GM19099 (cell line): ENCODE data around the gene COL4A1.

ENCODE experiments used
- POLR2A ChIP-seq: IDR thresholded peaks from 3 replicates; pipeline ENCODE4 v1.6.1; 2011; ENCODE audit warnings: low read depth; ENCODE audit not compliant: insufficient read length; ENCODE audit errors: extremely low read depth

COL4A1 gene

DNA sequence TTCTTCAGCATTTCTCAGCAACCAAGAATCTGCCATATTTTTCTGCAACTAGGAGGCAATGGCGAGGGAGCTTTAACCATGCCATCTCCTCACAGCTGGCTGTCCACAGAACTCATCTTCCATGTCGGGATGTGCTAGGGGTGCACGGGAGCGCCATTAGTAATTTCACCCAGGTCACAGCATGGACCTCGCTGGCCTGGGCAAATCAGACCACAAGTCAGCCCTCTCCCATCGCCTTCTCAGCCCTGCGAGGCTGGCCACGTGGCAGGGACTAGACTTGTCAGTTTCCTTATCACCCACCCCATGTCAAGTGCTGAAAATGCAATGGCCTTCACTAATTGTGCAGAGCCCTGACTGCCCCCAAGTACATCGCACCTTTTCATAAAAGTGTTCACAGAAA lies 15.7 kb downstream of the COL4A1 start:
- no peak for TF ChIP-seq POLR2A

DNA sequence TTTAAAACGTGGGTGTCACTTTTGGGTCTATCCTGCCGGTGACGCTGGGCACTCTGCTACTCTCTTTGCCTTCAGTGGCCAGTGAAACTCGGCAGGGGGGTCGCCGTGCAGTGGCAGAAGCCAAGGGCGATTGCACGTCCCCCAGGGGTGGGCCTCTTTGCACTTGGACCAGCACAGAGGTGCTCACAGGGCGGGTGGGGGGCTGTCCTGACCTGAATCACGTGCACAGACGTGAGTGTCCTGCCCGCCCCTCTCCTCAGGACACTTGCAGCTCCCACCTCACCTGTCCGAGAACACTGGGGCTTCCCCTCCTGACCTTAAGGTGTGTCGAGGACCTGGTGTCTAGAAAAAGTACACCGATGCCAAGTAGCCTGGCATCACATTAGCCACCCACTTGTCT lies 16.1 kb downstream of the COL4A1 start:
- no peak for TF ChIP-seq POLR2A

DNA sequence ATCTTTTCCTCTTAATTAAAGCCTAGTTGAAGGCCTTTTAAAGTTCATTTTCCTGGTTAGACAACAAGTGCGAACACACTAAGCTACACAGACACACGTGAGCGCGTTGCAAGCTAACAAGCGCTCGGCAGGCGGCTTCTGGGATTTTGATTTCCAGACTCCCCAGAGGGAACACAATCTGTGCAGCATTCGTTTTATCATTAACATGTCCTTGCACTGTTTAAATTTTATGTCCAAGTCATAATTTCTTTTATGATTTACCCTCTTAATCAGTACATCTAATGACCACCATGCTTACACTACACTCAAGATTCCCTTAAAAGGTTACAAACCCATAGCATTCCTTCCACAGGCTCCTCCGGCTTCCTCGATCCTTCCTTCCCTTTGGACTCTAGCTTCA lies 16.8 kb downstream of the COL4A1 start:
- TF ChIP-seq POLR2A, result no peak

DNA sequence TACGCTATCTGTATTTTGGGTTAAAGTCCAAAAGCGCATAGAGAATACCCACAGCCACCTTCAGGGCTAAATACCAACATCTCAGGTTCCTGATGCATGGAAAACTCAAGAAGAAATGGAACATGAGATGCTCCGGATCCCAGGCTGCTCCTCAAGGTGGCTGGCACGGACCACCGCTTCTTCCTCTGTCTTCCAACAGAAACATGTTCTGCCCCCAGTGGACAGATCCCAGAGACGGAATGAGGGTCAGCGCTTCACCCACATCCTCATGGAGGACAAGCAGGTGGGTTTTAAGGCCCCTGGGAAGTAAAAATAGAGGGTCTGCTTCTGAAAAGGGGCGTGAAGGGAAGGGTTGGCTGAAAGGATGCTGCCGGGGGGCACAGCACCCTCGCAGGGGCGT lies 17.3 kb downstream of the COL4A1 start:
- no peak for TF ChIP-seq POLR2A

- TF ChIP-seq POLR2A, result no peak
These were observed 17.8 kb downstream of the COL4A1 start for GRCh38 chr13:110289174-110289573.

GRCh38 chr13:110286833-110287819 lies 19.8 kb downstream of the COL4A1 start:
- TF ChIP-seq POLR2A, result no peak

GRCh38 chr13:110285991-110286832 lies 20.7 kb downstream of the COL4A1 start:
- TF ChIP-seq POLR2A, result no peak

- TF ChIP-seq POLR2A, result no peak
These were observed 22.0 kb downstream of the COL4A1 start for GRCh38 chr13:110284779-110285484.

DNA sequence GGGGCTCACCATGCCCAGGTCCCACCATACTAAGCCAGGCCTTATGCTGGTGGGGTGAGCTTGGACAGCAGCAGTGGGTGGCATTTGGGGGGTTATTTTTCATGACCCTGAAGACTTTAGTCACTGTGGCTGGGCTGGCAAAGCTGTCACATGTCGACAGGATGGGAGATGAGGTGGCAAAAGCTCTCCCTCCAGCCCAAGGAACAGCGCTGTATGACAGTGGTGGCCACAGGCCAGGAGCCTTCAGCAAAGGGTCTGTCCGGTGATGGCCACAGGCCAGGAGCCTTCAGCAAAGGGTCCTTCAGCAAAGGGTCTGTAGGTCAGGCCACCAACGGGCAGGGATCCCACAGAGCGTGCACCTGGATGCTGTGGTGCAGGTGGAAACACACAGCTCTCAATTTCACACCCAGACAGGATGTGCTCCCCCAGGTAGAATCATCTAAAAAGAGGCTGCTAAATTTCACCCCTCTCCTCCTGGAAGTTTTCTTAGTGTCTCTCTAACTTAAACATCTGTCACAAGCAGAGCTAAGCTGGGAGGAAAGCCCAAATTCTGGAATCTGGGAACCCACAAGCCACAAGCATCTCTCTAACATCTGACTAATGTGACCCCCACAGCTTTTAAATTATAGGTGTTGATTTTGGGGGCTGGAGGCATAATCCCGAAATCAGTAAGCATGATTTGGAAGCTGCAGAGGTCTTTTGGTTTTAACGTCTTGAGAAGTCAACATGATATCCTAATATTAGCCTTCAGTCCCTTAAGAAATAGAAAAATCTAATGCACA lies 23.0 kb downstream of the COL4A1 start:
- no peak for TF ChIP-seq POLR2A

DNA sequence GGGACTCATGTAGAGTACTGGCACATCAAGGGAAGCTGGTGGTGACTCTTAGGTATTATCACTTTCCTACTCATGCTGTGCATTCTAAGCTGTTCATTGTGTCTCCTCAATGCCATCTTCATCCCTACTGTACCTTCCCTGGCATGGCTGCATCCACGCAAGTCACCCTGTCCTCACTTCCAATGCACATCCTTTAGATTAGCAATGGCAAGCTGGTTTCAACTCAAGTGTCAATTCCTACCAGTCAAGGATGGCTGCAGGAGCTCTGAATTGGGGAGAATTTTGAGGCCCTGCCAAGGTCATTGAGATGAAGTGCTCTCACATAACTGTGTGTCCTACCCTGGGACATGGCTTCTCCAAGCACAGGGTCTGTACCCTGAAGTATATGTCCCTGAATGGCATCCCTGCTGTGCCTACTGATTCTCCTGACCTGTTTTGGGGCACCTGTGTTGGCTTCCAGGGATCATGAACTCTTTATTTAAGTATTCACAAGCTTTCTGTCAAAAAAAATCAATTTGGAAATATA lies 24.6 kb downstream of the COL4A1 start:
- no peak for TF ChIP-seq POLR2A

DNA sequence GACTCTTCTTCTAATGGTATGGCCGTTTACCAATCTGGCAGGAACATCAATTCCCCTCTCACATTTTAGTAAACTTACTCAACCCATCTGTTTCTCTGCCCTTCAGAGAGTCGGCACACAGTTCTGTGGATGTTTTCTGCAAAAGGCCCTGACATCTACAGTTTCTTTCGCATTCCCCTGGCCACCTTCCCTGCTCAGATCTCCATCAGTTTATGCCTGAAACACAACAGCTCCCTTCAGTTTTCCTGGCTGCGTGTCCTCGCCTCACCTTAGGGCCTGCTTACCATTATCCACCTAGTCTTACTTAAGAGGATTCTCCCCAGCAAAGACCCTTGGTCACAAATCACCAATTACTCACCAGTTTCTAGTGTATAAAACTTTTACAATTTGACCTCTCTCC lies 25.2 kb downstream of the COL4A1 start:
- no peak for TF ChIP-seq POLR2A

DNA sequence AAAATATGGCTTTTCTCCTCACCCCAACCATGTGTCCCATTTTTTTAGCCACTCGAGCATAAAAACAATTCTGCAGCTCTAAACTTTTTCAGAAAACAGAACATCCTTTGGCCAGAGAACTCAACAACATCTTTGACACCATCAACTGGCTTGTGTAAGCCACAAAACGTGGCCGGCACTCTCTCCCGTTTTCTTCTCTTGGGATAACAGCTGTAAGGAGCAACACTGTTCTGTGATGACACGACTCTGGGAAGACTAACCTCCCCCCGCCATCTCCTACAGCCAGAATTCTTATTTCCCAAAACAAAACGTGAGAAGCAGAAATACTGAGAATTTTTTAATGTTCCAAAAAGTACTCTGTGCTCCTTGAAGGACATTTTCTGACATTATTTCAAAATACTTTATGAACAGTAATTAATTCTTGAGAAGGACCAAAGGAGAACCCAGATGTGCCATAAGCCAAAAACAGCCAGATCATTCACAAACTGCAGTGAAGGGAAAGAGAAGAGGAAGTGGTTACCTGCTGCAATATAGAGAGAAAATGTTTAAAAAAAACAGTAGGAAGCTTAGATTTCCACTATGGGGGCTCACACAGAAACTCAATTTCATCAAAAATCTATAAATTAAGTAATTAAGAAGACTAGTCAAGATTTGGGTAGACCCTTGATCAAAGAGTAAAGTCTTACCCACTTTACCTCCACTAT lies 25.8 kb downstream of the COL4A1 start:
- TF ChIP-seq POLR2A, result no peak

DNA sequence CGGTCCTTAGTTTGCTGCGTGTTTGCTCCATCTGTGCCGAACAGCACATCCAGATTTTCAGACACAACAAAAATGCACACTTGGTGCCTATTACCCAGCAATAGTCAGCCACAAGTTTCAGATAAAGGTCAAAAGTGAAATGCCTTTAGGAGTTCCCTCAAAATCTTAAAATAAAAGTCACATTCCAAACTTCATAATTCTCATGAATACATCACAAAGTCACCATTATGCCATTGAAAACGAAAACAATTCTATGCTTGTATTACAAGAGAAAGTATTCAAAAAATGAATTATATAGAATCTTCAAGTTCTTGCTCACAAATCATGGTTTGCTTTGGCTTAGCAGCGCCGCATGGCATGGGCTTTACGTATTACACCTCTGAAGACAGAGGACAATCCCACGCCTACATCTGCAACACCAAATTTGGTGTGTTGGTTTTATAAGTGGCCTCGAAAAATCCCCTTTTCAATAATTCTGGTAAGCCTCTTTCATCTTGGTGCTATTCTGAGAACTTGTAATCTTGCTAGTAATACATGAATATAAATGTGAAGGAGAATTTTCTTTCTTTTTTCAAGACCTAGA lies 26.6 kb downstream of the COL4A1 start:
- no peak for TF ChIP-seq POLR2A
